NCI-H1436 (cell line): ENCODE data around the gene SLC38A5.
A peak's percentile ranks its signal among the peaks of the same experiment; 100 is the strongest.
"Not testable (repeated sequence)": the region's sequence is repeated elsewhere in the genome, so short reads cannot be mapped to it uniquely, and the experiment has no call there.

Experiments used
- DNase-seq: peaks from one replicate; lab custom pipeline; 2025; lab: John Stamatoyannopoulos, UW

The SLC38A5 gene

GRCh38 chrX:48470110-48470832 is at the start of gene SLC38A5:
SLC38A5 (minus strand) TSS chrX:48470260; CDS start chrX:48467924, 2,336 bp downstream.
- DNase-seq = no peak

DNA sequence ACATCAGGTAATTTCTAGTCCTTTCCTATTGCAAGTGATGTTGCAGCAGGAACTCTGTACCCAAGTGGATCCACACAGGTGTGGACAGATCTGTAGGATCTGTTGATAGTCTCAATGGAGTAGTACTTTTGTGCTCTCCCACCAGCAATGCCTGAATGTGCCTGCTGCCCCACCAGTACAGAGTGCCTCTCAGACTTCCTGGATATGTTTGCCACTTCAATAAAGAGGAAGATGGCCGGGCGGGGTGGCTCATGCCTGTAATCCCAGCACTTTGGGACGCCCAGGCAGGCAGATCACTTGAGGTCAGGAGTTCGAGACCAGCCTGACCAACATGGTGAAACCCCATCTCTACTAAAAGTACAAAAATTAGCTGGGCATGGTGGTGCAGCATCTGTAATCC is 49.4 kb upstream of the SLC38A5 start:
- DNase-seq = not testable (repeated sequence)

- no peak for DNase-seq
Measured at GRCh38 chrX:48516987-48517386, 46.9 kb upstream of the SLC38A5 start.

DNA sequence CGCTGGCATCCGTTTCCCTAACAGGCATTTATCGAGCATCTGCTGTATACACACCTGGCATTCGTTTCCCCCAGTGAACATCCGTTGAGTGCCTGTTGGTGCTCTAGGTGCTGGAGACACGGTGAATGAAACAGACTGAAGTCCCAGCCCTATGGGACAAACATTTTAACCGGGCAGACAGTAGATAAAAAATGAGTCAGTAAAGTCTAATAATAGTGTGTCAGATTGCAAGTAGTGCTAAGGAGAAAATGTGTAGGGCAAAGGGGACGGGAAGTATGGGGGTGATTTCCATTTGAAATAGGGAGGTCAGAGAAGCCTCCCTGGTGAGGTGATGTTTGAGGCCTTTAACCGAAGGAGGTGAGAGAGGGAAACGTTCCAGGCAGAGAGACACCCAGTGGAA is 46.2 kb upstream of the SLC38A5 start:
- DNase-seq = no peak

- DNase-seq = no peak
Measured at GRCh38 chrX:48515842-48516241, 45.8 kb upstream of the SLC38A5 start.

DNA sequence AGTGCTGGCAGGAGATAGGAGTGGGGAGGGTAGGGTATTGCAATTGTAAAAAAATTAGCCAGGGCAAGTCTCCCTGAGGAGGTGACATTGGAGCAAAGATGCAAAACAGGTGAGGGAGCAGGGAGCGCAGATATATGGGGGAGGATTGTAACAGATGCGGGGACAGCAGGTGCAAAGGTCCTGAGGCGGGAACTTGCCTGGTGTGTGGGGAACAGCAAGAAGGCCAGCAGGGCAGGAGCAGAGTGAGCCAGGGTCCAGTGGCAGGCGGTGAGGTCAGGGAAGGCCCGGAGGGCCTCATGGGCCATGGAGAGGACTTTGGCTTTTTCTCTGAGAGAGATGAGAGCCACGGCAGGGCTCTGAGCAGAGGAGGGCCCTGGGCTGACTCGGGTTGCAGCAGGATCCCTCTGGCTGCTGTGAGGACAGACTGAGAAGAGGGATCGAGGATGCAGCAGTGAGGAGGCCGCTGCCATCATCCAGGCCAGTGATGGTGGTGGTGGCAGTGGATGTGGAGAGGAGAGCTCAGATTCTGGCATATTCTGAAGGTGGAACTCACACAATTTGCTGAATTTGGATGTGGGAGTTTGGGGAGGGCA is 44.9 kb upstream of the SLC38A5 start:
- no peak for DNase-seq

GRCh38 chrX:48514126-48514806 is 44.2 kb upstream of the SLC38A5 start:
- DNase-seq = no peak

DNA sequence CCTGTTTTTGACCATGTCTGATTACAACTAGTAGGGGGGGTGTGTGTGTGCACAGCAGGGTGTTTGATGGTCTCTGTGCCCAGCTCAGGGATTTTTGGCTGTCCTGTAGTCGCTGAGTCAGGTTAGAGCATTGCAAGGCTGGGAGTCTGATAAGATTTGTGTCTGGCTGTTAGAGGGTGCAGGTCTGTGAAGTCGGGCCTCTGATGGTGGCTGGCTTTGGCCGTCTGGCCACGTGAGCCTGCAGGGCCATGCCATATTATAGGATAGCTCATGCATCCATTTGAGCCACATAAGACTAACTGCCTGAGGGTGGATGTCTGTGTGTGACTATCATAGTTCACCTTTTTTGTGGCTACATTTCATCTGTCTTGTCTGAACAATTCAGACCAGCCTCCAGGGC is 43.6 kb upstream of the SLC38A5 start:
- no peak for DNase-seq

- DNase-seq = no peak
Measured at GRCh38 chrX:48512371-48512935, 42.4 kb upstream of the SLC38A5 start.

DNA sequence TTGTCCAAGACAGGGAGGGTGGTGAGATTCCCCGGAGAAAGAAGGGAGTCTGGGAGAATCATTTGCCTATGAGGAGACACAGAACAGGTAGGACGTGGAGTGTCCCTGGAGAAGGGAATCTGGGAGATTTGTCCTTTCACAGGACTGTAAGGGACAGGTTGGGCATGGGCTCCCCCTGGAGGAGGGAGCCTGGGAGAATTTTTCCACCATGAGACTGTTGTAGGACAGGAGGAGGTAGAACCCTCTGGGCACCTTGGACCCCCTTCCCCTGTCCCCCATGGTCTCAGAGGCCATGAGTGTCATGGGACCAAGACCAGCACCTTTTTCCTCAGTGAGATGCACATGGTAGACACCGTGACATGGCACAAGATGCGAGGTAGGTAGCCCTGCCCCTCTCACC is 41.5 kb upstream of the SLC38A5 start:
- peak; percentile 1 for DNase-seq

DNA sequence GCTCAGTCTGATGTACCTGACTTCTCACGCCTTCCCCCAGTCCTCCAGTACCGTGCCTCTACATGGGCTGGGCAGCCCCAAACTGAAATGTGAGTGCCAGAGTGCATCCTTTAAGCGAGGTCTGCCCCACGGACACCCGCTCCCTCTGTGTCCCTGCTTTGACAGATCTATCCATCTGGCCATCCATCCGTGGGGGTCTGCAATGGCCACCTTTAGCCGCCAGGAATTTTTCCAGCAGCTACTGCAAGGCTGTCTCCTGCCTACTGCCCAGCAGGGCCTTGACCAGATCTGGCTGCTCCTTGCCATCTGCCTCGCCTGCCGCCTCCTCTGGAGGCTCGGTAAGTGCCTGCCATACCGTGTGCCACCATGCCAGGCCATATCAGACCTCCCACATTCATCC is 39.6 kb upstream of the SLC38A5 start:
- DNase-seq = no peak

DNA sequence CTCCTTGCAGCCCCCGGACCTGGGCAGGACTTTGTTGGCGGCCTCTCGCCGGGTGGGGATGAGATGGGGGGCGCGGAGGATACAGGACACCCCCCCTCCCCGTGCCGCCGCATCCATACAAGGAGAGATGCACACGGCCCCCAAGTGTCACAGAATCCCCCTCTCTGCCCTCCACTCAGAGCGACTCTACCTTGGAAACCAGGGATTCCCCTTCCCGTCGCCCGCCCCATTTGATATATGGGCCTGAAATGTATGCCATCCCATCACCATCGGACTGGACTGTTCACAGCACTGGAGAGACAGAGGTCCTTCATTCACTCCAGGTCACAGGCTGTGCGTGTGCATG is 39.2 kb upstream of the SLC38A5 start:
- DNase-seq = no peak

- peak; percentile 76 for DNase-seq
Measured at GRCh38 chrX:48508400-48509244, 38.6 kb upstream of the SLC38A5 start, which contains the start of gene PORCN. PORCN (plus strand) TSS chrX:48508992; CDS start chrX:48509821, 829 bp downstream.

DNA sequence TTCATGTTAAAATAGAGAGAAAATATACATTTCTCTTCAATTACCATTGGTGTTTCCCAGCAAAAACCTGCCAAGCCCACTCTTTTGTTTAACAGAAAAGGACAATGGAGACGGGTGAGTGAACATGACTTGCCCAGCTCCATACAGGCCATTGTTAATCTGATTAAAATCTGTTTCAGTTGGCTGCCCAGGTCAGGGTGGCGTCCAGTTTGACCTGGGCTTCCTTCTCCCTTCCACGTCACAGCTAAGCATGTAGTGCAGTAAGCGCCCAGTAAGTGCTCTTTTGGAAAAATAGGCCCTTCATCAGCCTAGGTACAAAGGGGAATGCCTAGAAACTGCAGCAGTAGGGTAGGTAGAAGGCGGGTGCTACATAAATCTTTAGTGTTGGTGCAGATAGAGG is 37.2 kb upstream of the SLC38A5 start:
- no peak for DNase-seq

DNA sequence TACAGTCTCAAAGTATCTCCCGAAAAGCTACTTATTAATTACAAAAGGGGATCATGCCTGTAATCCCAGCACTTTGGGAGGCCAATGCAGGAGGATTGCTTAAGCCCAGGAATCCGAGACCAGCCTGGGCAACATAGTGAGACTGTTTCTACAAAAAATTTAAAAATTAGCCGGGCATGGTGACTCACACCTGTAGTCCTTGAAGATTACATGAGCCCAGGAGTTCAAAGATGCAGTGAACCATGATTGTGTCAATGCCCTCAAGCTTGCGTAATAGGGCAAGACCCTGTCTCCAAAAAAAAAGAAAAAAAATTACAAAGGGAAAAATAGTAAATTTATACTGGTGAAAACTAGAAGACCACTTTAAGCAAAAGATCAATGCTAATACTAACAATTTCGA is 35.4 kb upstream of the SLC38A5 start:
- no peak for DNase-seq

- no peak for DNase-seq
Measured at GRCh38 chrX:48504261-48504660, 34.2 kb upstream of the SLC38A5 start.

- no peak for DNase-seq
Measured at GRCh38 chrX:48498374-48498809, 28.3 kb upstream of the SLC38A5 start.

- DNase-seq = no peak
Measured at GRCh38 chrX:48497871-48498270, 27.8 kb upstream of the SLC38A5 start.

GRCh38 chrX:48496660-48497059 is 26.6 kb upstream of the SLC38A5 start:
- no peak for DNase-seq

- DNase-seq = no peak
Measured at GRCh38 chrX:48493890-48494364, 23.9 kb upstream of the SLC38A5 start.

GRCh38 chrX:48492293-48492910 is 22.3 kb upstream of the SLC38A5 start:
- no peak for DNase-seq
